NCI-H345 treated with DMSO at 0.1 percent for 48 hours (cell line): ENCODE results near the gene MZT2B.
"Not testable (repeated sequence)": the region's sequence is repeated elsewhere in the genome, so short reads cannot be mapped to it uniquely, and the experiment has no call there.

Experiments
- DNase-seq: peaks from one replicate; lab custom pipeline; 2025; ENCODE audit not compliant: unreplicated experiment; lab: John Stamatoyannopoulos, UW

The MZT2B gene

GRCh38 chr2:130152136-130152815, 29.8 kb upstream of the MZT2B start:
- DNase-seq, result not testable (repeated sequence)

GRCh38 chr2:130152816-130153595, 29.1 kb upstream of the MZT2B start:
- no peak for DNase-seq

GRCh38 chr2:130153721-130154422, 28.2 kb upstream of the MZT2B start:
- not testable (repeated sequence) for DNase-seq

GRCh38 chr2:130154423-130154770, 27.7 kb upstream of the MZT2B start:
- DNase-seq, result not testable (repeated sequence)

GRCh38 chr2:130154773-130155765, 27.0 kb upstream of the MZT2B start:
- DNase-seq, result no peak

- not testable (repeated sequence) for DNase-seq
Measured at GRCh38 chr2:130155956-130156623, 26.0 kb upstream of the MZT2B start.

- DNase-seq, result no peak
Measured at GRCh38 chr2:130156624-130157004, 25.4 kb upstream of the MZT2B start.

- not testable (repeated sequence) for DNase-seq
Measured at GRCh38 chr2:130157354-130157753, 24.7 kb upstream of the MZT2B start.

GRCh38 chr2:130157825-130158514, 24.1 kb upstream of the MZT2B start:
- not testable (repeated sequence) for DNase-seq

GRCh38 chr2:130158631-130159030, 23.4 kb upstream of the MZT2B start:
- DNase-seq, result no peak

GRCh38 chr2:130159376-130159775, 22.7 kb upstream of the MZT2B start:
- not testable (repeated sequence) for DNase-seq

- no peak for DNase-seq
Measured at GRCh38 chr2:130160131-130160530, 21.9 kb upstream of the MZT2B start.

- DNase-seq, result not testable (repeated sequence)
Measured at GRCh38 chr2:130160838-130161705, 21.0 kb upstream of the MZT2B start.

GRCh38 chr2:130162486-130162885, 19.6 kb upstream of the MZT2B start:
- DNase-seq, result not testable (repeated sequence)

GRCh38 chr2:130162968-130163367, 19.1 kb upstream of the MZT2B start:
- DNase-seq, result no peak

- no peak for DNase-seq
Measured at GRCh38 chr2:130165293-130166016, 16.6 kb upstream of the MZT2B start.

- DNase-seq, result not testable (repeated sequence)
Measured at GRCh38 chr2:130166611-130167010, 15.5 kb upstream of the MZT2B start.

GRCh38 chr2:130169163-130169562, 12.9 kb upstream of the MZT2B start:
- not testable (repeated sequence) for DNase-seq
